GM21360 (cell line): ENCODE data around the gene NR4A3.
A peak's percentile ranks its signal among the peaks of the same experiment; 100 is the strongest.

Experiments
- ATAC-seq: cut with Tn5 transposase; IDR thresholded peaks from one replicate; pipeline ENCODE4 v1.9.1; 2021; ENCODE audit warnings: mild to moderate bottlenecking, moderate library complexity; ENCODE audit not compliant: unreplicated experiment

Gene NR4A3

DNA sequence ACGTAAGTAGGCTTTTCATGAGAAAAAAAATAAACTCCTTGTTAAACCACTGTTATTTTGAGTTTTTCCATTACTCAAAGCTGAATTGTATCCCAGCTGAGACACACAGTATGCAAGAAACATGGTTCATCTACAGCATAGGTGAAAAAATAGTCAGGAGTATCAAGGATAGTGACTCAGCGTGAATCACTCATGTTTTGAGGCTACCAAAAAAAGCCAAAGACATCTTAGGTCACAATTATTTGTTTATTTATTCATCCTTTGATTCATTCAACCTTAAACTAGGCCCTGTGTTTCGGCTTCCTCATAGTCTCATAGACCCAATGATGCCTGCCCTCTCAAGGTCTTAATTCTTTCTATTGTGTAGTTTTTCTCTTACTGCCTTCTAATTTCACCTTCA is 51.8 kb downstream of the NR4A3 start:
- ATAC-seq: no peak

- no peak for ATAC-seq
Measured at GRCh38 chr9:99873943-99874584, 52.4 kb downstream of the NR4A3 start.

- ATAC-seq: no peak
Measured at GRCh38 chr9:99876190-99876589, 54.5 kb downstream of the NR4A3 start.

DNA sequence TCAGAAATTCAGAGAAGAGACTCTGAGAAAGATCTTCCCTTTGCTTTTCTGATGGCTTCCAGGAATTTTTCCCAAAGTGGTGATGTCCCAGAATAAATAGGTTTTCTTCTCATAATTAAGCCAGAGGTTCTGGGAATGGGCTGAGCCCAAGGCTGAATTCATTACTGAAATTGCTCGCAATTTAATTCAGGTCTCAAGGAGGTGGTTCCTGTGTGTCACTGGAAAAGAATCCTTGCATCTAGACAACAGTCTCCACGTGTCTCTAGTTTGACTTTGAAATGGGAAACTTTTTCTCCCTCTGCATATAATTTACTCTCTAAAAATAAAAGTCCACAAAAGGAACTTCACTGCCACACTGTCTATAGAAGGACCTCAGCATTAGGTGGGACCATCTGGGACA is 57.0 kb downstream of the NR4A3 start:
- no peak for ATAC-seq

GRCh38 chr9:99881769-99882168 is 60.1 kb downstream of the NR4A3 start:
- no peak for ATAC-seq

GRCh38 chr9:99885747-99886146 is 64.1 kb downstream of the NR4A3 start:
- ATAC-seq: no peak

DNA sequence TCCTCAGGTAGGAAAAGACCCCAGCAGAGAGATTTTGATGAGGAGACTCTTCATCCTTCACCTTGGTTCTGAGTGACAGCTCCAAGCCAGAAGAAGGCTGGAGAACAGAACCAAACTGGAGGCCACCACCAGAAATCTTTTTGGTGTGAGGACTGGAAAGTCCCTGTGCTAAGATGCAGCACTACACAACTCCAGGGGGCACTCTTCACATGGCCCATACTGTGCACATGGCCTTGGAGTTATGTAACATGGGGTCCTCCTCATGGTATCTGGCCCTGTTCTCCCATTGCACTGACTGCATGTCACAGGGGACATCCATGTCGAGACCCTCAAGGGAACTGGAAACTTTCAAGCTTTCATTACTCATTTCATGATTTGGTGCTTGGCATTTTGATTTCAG is 67.4 kb downstream of the NR4A3 start:
- ATAC-seq: no peak

DNA sequence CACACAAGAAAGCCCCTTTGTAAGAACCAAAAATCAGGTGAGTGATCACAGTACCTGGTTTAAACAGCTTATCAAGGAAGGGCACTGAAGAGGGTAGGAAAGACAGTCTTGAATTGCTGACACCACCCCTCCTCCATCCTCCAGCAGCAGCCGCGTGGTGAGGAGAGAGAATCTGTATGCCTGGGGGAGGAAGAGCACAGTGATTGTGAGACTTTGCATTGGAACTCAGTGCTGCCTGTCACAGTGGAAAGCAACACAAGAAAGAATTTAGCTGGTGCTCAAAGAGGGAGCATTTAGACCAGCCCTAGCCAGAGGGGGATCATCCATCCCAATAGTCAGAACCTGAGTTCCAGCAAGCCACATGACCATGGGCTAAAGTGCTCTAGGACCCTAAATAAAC is 73.1 kb downstream of the NR4A3 start:
- no peak for ATAC-seq

DNA sequence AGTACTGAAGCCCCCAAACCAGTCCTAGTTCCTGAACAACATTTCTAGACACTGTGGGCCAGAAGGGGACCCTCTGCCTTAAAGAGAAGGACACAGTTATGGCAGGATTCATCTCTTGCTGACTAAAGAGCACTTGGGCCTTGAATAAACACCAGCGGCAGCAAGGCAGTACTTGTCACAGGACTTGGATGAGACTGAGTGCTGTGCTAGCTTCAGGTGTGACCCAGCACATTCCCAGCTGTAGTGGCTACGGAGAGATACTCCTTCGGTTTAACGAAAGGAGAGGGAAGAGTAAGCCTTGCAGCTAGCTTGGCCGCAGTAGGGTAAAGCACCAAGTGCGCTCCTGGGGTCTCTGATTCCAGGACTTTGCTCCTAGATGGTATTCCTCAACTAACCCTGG is 73.8 kb downstream of the NR4A3 start:
- no peak for ATAC-seq

GRCh38 chr9:99896119-99896518 is 74.4 kb downstream of the NR4A3 start:
- ATAC-seq: no peak

DNA sequence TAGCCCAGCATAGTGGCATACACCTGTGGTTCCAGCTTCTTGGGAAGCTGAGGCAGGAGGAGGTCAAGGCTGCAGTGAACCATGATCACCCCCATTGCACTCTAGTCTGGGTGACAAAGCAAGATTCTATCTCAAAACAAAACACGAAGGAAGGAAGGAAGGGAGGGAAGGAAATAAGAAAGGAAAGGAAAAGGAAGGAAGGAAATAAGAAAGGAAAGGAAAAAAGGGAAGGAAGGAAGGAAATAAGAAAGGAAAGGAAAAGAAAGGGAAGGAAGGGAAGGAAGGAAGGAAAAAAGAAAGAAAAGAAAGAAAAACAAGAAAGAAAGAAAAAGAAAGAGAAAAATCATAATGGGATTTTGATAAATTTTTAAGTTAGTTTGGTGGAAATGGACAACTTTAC is 81.7 kb downstream of the NR4A3 start:
- ATAC-seq: no peak

- no peak for ATAC-seq
Measured at GRCh38 chr9:99905833-99906402, 84.2 kb downstream of the NR4A3 start.

DNA sequence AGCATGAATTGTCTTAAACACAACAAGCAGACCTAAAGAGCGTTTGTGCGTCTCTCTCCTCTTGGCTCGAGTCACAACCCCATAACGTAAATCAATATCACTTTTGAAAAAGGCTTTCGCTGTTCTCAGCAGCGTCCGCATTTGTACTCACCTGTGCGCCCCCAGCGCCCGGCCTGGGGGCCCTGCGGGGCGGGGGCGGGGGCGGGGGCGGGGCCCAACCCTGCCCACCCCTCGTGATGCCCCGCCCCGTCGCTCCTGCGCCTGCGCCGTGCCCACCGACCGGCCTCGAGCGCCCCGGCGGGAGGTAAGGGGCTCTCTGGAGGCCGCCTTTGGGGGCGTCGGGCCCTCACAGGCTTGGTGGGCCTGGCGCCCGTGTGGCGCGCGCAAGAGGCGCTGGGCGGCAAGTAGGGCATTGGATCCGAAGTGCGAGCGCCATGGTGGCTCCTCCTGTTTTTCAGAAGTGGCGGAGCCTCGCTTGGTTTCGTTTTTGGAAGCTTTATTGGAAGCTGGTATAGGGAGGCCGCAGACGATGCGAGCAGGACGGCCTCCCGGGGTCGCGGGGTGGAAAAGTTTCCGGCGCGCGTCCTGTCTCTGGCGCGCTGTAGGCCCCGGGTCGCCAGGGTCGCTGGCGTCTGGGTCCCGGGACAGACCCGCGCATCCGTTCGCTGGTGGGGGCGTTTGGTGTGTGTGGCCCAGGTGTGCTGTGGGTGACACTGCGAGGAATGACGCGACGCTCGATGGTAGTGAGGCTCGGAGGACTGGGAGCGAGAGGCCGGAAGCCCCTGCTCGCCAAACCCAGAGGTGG is 84.9 kb downstream of the NR4A3 start, which contains the start of gene STX17:
STX17 (plus strand) TSS at position 252 of the 805 bp plus-strand sequence. CDS start 8,586 bp downstream, outside the sequence.
- ATAC-seq: peak; percentile 85

GRCh38 chr9:99907208-99907532 is 85.5 kb downstream of the NR4A3 start:
- no peak for ATAC-seq

- ATAC-seq: no peak
Measured at GRCh38 chr9:99911600-99911999, 89.9 kb downstream of the NR4A3 start.
